Measurements from ENCODE around the gene MYT1.

MYT1 gene

DNA sequence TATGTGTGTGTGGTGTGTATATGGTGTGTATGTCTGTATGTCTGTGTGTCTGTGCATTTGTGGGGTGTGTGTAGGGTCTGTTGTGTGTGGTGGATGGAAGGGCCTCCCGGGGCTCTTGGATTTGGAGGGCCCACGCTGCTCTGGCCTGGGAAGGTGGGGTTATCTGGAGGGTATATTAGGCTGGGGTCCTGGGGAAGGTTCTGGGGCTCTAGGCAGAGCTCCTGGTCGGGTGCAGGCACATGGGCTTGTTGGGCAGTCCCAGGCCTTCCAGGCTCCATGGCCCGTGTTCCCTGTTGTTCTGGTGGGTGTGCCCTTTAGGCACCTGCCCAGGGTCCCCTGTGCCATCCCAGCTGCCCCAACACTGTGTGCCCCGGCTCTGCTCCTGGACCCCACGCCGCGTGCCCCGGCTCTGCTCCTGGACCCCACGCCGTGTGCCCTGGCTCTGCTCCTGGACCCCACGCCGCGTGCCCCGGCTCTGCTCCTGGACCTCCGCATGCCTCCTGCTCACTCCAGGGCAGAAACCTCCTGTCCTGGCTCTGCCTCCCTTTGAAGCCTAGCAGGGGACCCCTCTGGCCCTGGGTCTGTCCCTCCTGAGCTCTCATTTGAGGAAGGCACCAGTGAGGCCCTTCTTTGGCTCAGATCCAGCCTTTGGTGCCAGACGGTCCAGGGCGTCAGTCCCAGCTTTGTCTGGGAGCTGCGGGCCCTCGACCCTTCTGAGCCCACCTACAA lies 10.2 kb upstream of the MYT1 start:
- in situ Hi-C loops (cut with MboI; ENCODE audit: low sequenced_read_pairs), result no loop called here

GRCh38 chr20:64154590-64155257 lies 9.5 kb upstream of the MYT1 start:
- in situ Hi-C loops (cut with MboI; ENCODE audit: low sequenced_read_pairs), result no loop called here

GRCh38 chr20:64155258-64156135 lies 8.8 kb upstream of the MYT1 start:
- in situ Hi-C loops (cut with MboI; ENCODE audit: low sequenced_read_pairs), result no loop called here

DNA sequence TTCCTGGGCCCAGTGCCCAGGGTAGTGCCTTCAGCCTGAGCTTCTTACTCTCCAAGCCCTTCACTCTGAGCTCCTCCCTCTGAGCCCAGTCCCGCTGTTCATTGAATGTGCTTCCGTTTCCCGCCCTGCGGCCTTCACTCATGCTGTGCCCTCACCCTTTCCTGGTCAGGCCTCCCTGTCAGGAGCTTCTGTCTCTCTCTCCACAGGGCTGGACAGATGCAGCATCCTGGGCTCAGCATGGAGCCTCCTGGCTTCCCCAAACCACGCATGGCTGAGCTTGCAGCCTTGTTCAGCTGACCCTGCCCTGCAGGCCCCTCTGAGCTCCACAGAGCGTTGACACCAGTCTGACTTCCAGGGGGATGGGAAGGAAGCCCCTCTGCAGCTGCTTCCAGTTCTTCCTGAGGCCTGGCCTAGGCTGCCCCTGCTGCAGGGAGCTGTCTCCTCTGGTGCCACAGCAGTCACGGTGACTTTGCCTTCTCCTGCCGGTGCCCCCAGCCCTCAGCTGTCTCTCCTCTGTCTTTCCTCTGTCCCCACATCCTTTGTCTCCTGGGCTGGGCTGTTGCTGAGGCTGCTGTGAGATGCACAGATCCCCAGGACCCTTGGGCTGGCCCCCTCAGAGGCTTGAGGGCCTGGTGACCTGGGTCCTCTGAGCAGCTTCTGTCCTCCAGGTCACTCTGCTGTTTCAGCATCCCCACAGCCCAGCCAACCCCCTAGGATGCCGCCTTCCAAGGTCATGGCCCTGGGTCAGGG lies 7.9 kb upstream of the MYT1 start:
- in situ Hi-C loops (cut with MboI; ENCODE audit: low sequenced_read_pairs), result no loop called here

- in situ Hi-C loops (cut with MboI; ENCODE audit: low sequenced_read_pairs), result no loop called here
Observed at GRCh38 chr20:64156886-64157875, 7.1 kb upstream of the MYT1 start.

GRCh38 chr20:64157878-64158277 lies 6.4 kb upstream of the MYT1 start:
- in situ Hi-C loops (cut with MboI; ENCODE audit: low sequenced_read_pairs), result no loop called here

GRCh38 chr20:64158346-64159285 lies 5.6 kb upstream of the MYT1 start:
- in situ Hi-C loops (cut with MboI; ENCODE audit: low sequenced_read_pairs), result no loop called here

DNA sequence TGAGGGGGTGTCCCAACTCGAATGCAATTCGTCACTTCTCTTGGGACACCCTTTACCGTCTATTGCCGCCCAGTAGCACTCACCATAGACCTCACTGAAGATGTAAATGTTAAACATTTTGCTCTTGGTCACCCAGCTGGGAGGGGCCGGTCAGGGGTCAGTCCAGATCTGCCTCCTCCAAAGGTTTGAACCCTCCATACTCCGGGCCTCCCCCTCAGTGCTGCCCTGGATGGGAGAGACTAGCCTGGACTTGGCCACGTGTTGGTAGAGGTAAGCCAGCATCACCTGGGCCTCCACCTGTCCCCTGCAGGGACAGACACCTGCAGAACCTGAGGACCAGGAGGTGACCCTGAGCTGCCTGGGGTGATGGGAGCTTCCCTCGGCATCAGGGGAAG lies 5.0 kb upstream of the MYT1 start:
- in situ Hi-C loops (cut with MboI; ENCODE audit: low sequenced_read_pairs), result no loop called here

DNA sequence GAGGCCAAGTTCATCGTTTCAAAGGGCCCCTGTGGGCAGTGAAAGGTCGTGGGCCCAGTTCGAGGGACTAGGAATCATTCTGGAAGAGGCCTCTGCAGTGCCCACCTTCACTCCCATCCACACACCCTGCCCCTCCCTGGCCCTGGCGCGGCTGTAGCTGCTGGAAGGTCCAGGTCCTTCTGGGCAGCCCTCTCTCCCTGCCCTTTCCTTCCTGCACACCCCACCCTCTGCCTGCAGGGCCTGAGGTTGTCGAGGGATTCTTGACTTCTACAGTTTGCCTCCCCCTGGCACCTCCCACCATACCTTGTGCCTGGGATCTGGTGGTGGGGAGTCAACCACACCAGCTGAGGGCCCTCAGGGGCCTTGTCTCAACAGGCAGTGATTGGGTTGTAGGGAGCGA lies 4.5 kb upstream of the MYT1 start:
- in situ Hi-C loops (cut with MboI; ENCODE audit: low sequenced_read_pairs), result no loop called here

GRCh38 chr20:64160118-64160517 lies 4.1 kb upstream of the MYT1 start:
- in situ Hi-C loops (cut with MboI; ENCODE audit: low sequenced_read_pairs), result no loop called here

GRCh38 chr20:64160526-64161355 lies 3.5 kb upstream of the MYT1 start:
- in situ Hi-C loops (cut with MboI; ENCODE audit: low sequenced_read_pairs), result no loop called here

DNA sequence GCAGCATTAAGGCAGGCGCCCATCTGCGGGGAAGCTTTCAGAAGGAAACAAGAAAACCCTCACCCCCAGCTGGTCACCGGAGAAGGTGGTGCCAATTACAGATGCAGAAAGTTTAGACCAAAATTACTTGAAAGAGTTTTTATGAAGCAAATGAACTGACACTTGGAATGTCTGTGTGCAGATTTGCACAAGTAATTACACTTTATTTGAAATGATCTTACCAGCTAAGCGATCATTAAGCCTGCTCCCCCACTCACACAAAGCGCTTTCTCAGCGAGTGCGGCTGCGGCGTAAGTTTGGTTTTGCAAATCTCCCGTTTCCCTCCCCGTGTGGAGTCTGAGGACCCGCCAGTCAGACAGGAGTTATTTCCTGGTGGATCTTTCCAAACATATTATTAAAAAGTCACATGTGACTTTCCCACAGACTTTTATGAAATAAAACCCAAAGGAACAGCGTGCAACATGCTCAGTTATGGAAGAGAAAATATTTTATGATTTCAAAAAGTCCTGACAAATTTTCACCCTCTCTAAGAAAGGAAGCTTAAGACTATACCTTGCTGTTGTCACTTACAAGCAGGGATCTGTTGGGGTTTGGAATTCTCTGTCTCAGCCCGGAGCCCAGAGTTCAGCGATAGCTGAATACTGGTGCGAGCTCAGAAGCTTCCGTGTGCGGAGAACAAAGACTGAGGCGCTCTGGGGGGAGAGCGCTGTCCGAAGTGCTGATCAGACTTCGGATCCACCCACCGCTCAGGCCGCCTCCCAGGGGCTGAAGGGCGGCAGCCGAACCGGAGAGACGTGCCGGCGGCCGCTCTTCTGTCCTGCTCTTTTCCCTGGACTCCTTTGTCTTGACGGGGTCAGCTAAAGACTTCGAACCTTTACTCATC lies 2.7 kb upstream of the MYT1 start:
- in situ Hi-C loops (cut with MboI; ENCODE audit: low sequenced_read_pairs), result no loop called here

DNA sequence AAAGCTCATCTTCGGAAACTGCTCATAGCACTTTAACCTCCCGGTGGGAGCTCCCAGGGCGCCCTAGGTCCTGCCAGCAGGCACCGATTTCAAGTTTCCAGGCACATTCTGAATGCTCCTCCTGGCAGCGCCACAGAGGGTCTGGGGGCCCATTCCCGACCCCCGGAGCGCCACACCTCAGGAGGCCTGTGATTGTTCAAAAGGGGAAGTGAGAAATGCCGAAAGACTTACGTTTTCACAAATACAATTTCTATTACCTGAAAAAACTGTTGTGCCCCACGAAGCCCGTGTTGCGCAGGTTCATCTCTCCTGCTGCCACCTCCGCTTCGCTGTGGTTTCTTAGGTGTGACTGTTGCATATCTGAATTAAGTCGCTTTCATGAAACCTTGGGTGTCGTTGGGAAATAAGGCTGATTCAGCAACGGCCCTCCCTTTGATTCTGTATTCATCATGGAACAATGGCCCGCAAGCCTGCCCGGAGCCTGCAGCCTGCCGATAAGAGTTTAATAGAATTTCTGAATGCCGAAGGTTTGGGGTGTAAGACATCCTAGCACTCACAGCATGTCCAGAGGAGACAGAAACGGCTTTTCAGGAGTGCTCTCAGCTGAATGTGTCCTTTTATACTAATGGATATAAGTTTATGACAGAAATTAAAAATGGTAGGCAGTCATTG lies 1.9 kb upstream of the MYT1 start:
- in situ Hi-C loops (cut with MboI; ENCODE audit: low sequenced_read_pairs), result no loop called here

GRCh38 chr20:64163776-64164122 lies 503 bp upstream of the MYT1 start:
- in situ Hi-C loops (cut with MboI; ENCODE audit: low sequenced_read_pairs), result no loop called here

GRCh38 chr20:64165866-64166600 lies 1.8 kb downstream of the MYT1 start:
- in situ Hi-C loops (cut with MboI; ENCODE audit: low sequenced_read_pairs), result no loop called here

All from HL-60/S4 treated with phorbol 12-myristate 13-acetate at 8.2 ng/mL for 4 days and 3 days (cell line).